ENCODE measurements around the gene SLC25A2.
"Not testable (repeated sequence)": the region's sequence is repeated elsewhere in the genome, so short reads cannot be mapped to it uniquely, and the experiment has no call there.

The SLC25A2 gene

DNA sequence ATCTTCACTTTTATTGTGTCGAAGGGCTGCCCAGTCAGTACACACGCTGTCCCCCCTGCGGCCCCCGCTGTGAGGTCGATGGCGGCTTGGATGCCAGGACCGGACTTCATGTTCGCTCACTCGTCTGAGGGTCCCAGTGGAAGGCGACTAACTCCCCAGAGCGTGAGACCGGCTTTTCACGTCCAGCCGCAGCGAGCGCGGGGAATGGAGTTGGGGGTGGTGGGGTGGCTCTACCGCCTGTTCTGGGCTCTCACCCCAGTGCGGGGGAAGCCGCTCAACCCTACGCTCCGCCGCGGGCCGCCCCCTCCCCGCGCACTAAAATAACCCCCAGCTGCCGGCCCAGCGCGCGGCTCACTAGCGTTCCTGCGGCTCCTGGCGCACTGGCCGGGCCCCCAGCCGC, at the start of gene SLC25A2:
Gene SLC25A2 (minus strand): TSS at position 294 of the 400 bp plus-strand sequence. CDS start 184 bp downstream, at position 110.
- no peak for DNase-seq (ENCODE audit: low spot score)

DNA sequence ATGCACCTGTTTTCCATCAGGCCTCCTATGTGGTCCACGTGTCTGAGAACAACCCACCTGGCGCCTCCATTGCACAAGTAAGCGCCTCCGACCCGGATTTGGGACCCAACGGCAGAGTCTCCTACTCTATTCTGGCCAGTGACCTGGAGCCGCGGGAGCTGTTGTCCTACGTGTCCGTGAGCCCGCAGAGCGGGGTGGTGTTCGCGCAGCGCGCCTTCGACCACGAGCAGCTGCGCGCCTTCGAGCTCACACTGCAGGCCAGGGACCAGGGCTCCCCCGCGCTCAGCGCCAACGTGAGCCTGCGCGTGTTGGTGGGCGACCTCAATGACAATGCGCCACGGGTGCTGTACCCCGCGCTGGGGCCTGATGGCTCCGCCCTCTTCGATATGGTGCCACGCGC, 47.7 kb upstream of the SLC25A2 start:
- DNase-seq (ENCODE audit: low spot score) = no peak

DNA sequence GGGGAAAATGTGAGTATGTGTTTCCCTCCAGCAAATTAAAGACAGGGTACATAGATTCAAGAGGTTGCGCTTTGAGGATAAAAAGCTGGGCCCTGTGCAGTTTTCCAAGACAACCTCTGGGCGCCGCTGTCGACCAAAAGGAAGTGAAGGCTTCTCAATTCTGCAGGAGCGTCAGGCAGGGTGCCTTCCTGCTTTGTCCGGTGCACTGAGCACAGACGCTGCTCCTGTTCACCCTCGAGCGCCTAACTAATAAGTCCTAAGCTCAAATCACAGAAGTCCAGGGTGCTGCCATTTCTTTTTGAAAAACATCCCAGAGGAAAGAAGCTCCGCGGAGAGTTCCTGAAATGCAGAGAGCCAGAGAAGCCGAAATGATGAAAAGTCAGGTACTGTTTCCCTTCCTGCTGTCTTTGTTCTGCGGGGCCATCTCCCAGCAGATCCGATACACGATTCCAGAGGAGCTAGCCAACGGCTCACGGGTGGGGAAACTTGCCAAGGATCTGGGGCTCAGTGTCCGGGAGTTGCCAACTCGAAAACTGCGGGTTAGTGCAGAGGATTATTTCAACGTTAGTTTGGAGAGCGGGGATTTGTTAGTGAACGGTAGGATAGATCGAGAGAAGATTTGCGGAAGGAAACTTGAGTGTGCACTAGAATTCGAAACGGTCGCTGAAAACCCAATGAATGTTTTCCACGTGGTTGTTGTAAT, 46.2 kb upstream of the SLC25A2 start, which contains the start of gene PCDHGB1:
Gene PCDHGB1 (plus strand): TSS at position 183 of the 703 bp plus-strand sequence. CDS start 162 bp downstream, at position 345.
- peak; percentile 59 for DNase-seq (ENCODE audit: low spot score)

DNA sequence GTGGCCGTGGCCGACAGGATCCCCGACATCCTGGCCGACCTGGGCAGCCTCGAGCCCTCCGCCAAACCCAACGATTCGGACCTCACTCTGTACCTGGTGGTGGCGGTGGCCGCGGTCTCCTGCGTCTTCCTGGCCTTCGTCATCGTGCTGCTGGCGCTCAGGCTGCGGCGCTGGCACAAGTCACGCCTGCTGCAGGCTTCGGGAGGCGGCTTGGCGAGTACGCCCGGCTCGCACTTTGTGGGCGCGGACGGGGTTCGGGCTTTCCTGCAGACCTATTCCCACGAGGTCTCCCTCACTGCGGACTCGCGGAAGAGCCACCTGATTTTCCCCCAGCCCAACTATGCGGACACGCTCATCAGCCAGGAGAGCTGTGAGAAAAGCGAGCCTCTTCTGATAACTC, 42.2 kb upstream of the SLC25A2 start:
- not testable (repeated sequence) for DNase-seq (ENCODE audit: low spot score)

DNA sequence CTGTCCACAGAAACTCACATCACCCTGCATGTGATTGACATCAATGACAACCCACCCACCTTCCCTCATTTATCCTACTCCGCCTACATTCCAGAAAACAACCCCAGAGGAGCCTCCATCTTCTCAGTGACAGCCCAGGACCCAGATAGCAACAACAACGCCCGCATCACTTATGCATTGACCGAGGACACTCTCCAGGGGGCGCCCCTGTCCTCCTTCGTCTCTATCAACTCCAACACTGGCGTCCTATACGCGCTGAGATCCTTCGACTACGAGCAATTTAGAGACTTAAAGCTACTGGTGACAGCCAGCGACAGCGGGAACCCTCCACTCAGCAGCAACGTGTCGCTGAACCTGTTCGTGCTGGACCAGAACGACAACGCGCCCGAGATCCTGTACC, 41.5 kb upstream of the SLC25A2 start:
- no peak for DNase-seq (ENCODE audit: low spot score)

DNA sequence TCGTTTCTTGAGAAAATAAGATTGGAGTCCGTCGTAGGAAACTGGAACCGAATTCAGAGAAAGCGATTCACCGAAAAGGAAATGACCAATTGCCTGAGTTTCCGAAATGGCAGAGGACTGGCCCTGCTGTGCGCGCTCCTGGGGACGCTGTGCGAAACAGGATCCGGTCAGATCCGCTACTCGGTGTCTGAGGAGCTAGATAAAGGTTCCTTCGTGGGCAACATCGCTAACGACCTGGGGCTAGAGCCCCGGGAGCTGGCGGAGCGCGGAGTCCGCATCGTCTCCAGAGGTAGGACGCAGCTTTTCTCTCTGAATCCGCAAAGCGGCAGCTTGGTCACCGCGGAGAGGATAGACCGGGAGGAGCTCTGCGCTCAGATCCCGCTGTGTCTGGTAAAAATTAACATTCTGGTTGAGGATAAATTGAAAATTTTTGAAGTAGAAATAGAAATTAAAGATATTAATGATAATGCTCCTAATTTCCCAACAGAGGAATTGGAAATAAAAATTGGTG, 40.2 kb upstream of the SLC25A2 start:
- no peak for DNase-seq (ENCODE audit: low spot score)

DNA sequence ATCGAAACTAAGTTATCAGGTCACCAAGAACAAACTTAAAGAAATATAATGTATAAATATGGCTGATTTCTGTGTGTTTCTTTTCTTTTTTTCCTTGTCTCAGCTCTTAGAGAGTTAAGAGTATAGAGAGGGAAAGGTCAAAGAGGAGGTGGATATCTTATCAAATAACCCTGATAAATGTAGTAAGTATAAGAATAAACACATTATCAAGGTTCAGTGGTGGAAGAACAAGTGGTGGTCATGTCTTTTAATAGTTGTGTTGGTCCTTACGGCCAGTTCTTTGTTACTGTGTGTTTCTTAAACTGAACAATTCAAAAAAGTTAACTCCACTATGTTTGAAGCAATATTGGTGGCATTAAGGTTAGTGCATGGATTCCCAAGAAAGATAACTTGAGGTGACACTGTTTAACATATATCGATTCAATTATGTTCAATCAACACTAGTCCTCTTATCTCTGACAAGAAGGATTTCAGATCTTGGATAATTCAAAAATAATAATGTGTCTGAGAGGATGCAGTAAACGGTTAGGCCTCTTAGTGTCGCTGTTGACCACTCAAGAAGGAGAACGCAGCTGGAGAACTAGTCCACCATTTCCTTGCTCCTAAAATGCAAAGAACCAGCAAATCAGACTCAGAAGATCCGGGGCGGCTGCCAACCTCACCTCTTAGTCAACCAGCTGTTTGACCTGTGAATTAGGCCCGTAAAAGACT, 39.5 kb upstream of the SLC25A2 start, which contains the start of gene PCDHGA3:
Gene PCDHGA3 (plus strand): TSS at position 588 of the 711 bp plus-strand sequence. CDS start 205 bp downstream, outside the sequence.
- DNase-seq (ENCODE audit: low spot score) = no peak

DNA sequence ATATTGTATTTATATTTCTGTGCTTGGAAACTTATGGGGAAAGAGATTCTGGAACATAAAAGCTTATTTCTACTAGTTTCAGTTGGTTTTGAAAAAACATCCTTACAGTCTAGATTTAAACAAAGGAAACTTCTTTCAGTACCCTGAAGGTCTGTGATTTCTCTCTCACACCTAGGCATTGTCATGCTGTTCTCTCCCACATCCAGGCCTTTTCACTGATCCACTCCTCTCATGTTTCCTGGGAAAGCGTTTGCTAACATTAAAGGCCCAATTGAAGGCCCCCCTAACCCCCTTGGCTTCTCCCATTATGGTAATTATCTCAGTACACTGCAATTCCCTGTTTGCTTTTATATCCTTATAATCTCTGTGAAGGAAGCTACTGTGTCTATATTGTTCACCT, 38.9 kb upstream of the SLC25A2 start:
- DNase-seq (ENCODE audit: low spot score) = no peak

DNA sequence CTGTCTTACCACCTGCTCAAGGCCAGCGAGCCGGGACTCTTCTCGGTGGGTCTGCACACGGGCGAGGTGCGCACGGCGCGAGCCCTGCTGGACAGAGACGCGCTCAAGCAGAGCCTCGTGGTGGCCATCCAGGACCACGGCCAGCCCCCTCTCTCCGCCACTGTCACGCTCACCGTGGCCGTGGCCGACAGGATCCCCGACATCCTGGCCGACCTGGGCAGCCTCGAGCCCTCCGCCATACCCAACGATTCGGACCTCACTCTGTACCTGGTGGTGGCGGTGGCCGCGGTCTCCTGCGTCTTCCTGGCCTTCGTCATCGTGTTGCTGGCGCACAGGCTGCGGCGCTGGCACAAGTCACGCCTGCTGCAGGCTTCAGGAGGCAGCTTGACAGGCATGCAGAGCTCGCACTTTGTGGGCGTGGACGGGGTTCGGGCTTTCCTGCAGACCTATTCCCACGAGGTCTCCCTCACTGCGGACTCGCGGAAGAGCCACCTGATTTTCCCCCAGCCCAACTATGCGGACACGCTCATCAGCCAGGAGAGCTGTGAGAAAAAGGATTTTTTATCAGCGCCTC, 37.0 kb upstream of the SLC25A2 start:
- DNase-seq (ENCODE audit: low spot score) = not testable (repeated sequence)

DNA sequence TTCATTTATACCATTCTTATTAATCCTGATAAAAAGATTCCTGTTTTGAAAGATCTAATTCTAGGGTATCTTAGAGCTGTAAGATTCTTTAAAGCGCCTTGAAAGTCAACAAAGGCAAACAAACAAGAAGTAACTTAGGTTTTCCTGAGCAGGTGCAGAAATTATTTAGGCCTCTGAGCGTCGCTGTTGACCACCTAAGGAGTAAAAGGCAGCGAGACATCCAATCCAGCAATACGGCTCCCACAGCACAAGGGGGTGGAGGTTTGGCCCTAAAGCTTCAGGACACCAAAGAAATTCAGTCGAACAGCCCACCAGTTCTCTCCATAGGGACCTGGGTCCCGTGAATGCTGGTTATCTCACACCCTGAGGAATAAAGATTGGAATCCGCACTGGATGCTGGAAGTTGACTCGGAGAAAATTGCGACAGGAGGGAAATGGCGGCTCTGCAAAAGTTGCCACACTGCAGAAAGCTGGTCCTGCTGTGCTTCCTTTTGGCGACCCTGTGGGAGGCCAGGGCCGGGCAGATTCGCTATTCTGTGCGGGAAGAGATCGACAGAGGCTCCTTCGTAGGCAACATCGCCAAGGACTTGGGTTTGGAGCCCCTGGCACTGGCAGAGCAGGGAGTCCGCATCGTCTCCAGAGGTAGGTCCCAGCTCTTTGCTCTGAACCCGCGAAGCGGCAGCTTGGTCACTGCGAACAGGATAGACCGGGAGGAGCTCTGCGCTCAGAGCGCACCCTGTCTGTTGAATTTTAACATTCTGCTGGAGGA, 34.9 kb upstream of the SLC25A2 start, which contains the start of gene PCDHGA2:
Gene PCDHGA2 (plus strand): TSS at position 223 of the 769 bp plus-strand sequence.
- DNase-seq (ENCODE audit: low spot score) = no peak

DNA sequence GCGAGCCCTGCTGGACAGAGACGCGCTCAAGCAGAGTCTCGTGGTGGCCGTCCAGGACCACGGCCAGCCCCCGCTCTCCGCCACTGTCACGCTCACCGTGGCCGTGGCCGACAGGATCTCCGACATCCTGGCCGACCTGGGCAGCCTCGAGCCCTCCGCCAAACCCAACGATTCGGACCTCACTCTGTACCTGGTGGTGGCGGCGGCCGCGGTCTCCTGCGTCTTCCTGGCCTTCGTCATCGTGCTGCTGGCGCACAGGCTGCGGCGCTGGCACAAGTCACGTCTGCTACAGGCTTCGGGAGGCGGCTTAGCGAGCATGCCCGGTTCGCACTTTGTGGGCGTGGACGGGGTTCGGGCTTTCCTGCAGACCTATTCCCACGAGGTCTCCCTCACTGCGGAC, 28.7 kb upstream of the SLC25A2 start:
- not testable (repeated sequence) for DNase-seq (ENCODE audit: low spot score)

DNA sequence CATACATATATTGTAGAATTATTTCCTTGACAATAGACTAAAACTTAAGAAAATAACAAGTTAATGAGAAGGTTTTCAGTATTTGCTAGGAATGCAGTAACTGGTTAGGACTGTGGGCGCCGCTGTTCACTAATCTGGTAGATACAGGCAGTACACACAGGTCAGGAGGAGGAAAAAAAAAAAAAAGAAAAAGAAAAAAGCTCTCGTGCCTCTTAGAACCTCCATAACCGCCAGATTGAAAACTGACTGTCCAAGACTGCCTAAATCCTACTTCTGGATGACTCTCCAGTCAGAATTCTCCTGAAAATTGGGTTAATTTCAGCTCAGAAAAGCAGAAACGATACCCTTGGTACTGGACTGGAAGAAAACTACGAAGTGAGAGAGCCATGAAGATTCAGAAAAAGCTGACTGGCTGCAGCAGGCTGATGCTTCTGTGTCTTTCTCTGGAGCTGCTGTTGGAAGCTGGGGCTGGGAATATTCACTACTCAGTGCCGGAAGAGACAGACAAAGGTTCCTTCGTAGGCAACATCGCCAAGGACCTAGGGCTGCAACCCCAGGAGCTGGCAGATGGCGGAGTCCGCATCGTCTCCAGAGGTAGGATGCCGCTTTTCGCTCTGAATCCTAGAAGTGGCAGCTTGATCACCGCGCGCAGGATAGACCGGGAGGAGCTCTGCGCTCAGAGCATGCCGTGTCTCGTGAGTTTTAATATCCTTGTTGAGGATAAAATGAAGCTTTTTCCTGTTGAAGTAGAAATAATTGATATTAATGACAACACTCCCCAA, 26.6 kb upstream of the SLC25A2 start, which contains the start of gene PCDHGA1:
Gene PCDHGA1 (plus strand): TSS at position 216 of the 782 bp plus-strand sequence.
- no peak for DNase-seq (ENCODE audit: low spot score)

DNA sequence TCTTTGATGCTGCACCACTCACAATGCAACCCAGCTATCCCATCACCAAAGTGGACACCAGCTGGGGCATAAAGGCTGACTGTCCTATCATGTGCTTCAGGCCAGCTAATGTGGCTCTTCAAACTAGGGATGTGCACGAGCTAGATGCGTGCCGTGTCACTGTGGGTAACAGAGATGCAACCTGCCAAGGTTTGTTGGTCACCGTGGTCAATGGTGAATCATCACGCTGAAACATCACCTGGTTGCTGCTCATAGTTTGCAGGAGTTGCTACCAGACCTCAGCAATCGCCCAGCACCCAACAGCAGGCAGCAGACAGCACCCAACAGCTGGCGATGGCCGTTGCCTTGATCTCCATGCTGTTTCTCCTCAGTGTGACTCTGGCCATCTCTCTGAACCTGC, 24.4 kb upstream of the SLC25A2 start:
- no peak for DNase-seq (ENCODE audit: low spot score)

DNA sequence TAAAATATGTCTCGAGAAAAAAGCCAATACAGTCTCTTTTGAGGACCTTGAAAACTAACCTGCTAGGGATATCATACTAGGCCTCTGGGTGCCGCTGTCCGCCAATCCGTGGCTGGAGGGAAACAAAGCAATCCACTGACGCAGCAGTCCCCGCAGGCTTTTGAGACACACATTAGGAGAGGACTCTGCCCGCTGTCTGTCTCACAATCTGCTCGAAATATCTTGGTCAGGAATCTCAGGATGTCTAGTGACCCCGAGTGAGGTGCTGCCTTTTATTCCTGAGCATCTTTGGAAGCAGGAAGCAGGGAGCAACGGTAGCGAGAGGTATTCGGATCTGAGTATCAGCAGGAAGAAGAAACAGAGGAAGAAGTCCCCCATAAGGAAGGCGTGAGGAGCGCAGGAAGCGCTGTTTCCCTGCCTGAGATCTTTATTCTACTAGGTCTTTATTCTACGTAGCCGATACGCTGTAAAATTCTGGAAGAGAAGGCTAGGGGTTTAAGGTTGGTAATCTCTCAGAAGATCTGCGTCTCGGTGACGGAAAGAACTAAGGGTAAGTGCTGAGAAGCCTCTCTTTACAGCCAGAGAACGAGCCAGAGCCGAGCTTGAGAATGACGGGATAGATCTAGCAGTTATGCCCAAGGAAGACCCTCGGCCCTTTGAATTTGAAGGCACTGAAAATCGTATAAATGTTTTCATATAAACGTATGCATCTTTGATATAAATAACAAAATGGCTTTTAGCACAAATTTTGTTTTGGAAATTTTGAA, 22.4 kb upstream of the SLC25A2 start:
- peak; percentile 70 for DNase-seq (ENCODE audit: low spot score)

DNA sequence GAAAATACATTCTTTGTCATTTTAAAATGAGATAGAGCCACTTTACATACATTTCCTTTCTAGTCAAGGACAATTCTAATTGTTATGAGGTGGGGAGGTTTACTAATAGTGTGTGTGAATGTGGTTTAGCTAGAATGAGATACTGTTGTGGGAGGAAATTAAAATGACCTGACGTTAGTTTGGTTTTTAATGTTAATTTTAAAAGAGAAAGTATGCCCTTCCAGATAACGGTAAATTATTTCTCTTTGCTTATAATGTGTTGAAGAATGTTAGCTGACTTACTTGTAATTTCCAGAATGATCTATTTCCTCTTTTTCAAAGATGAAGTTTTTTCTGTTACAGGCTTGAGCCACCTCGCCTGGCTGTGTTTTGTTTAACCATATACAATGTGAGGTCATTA, 18.4 kb upstream of the SLC25A2 start:
- DNase-seq (ENCODE audit: low spot score) = no peak

DNA sequence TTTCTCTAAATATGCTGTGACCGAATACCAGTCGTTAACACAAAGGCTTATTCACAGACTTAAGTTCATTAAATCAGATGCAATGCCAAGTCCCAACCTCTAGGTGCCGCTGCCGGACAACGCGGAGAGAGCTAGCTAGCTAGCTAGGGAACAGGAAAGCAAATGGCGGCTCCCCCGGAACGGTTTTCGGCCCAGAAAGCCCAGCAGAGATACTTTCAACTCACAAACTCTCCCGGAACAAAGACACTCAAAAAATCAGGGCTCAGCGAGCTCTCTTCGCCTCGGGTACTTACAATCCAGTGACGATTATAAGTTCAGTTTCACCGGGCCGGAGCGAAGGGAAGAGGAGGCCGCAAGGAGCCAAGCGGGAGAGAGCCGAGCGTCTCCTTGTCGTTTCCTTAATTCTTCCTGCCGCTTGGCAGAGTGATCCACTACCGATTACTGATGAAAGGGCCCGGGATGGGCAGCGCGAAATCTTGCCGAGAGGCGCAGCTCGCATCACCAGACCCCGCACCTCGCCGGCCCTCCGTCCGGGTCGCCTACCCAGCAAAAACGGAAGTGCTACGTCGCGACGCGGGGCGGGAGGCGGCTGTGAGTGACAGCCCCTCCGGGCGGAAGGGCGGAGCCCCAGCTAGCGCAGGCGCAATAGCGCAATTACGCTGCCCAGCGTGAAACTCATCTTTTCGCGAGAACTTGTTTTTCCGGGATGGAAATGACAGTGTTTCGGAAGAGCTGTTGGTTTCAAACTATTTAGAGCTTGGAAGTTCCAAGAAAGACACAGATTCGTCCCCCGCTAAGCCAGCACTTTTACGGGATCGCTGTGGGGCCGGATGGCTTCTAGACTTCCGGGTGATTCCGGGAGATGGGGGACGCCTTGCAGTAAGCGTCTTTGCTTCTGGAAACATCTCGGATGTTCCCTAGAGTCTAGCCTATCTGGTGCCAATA, 16.6 kb upstream of the SLC25A2 start, which contains the start of gene TAF7:
Gene TAF7 (minus strand): TSS at position 560 of the 945 bp plus-strand sequence. CDS start 740 bp downstream, outside the sequence.
- DNase-seq (ENCODE audit: low spot score) = peak; percentile 94

DNA sequence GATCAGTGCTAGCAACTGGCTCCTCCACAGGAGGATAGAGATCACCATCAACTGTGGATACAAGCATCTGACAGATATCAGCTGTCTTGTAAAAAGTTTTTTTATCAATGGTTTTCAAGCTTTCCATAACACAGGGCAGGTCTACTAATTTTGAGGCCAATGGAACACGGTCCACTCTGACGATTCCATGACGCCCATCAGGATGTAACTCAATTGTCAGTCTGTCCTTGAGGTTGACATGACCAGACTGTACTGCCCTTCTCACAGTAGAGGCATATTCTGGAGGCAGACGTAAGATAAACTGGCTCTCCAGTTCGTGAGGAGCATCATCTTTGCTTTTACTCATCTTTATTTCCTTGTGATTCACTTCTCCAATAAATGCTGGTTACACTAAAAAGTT, 15.8 kb upstream of the SLC25A2 start:
- no peak for DNase-seq (ENCODE audit: low spot score)

DNA sequence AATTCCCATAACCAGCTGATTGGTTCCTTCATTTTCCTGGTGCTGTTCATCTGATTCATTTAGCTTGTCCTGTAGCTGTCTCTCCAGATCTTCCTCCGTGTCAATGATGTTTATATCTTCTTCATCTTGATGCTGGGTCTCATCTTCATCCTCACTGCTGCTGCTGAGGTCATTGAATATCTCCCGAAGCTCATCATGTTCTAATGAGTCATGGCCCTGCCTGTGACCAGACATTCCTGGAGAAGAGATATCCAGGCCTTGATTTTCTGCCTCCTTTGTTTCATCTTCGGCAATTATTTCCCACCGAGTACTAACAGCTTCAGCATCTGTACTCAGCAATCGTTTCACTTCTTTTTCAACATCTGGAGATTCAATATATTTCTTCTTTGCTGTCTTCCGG, 15.4 kb upstream of the SLC25A2 start:
- no peak for DNase-seq (ENCODE audit: low spot score)

DNA sequence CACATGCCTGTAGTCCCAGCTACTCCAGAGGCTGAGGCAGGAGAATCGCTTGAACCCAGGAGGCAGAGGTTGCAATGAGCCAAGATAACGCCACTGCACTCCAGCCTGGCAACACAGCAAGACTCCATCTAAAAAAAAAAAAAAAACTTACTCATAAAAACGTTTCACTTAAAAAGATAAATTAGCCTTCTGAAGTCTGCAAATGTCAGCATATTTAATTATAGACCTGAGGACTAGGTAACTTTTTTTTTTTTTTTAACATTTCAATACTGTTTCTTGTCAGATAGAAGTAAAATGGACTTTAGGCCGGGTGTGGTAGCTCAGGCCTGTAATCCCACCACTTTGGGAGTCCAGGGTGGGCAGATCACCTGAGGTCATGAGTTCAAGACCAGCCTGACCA, 13.1 kb upstream of the SLC25A2 start:
- DNase-seq (ENCODE audit: low spot score) = not testable (repeated sequence)

All from ecto neural progenitor cell (in vitro differentiated cells).